A549 (cell line): Measurements from ENCODE around the gene RHCE. TPM values are rescaled to one million over a fixed set of nuclear protein-coding genes. Genes with fewer than 3 reads are reported as not detected.

Experiments
- ATAC-seq, 2 experiments: fragments of 200-7000 bp in 1 of 2; fragments of >200 bp in 1 of 2; cut with Nextera tagmentation in 1 of 2; cut with Tn5 transposase in 1 of 2; 3 replicates each; pipeline versions ENCODE4 v1.8.0 to v1.9.1; 2018 to 2020; ENCODE audit warnings: mild to moderate bottlenecking in 1 of 2, moderate library complexity in 1 of 2
- CTCF ChIA-PET: fragments of 300-600 bp; sonication (Branson Sonifier 250); formaldehyde crosslinking; extraction: SDS; loops from one replicate; lab custom pipeline; 2021; ENCODE audit warnings: antibody characterized with exemption, inconsistent platforms; lab: Yijun Ruan, JAX
- POLR2A ChIA-PET: fragments of 350-600 bp; formaldehyde crosslinking; extraction: SDS; loops from one replicate; lab custom pipeline; 2021; ENCODE audit warnings: antibody characterized with exemption, inconsistent platforms; lab: Yijun Ruan, JAX
- DNase-seq, 2 experiments: peaks; one replicate each; pipeline versions ENCODE4 v3.0.0 to v3.0.0-alpha.2; 2011 to 2016; ENCODE audit warnings: low read depth in 1 of 2, low spot score in 1 of 2
- FAIRE-seq: peaks from 2 replicates; lab custom pipeline; 2011; peaks lifted over from hg19 to GRCh38; lab: Jason Lieb, UNC
- H3K27ac ChIP-seq, 2 experiments: fragments of >200 bp; sonication (Bioruptor Twin); formaldehyde crosslinking; 3 replicates each; pipeline ENCODE4 v1.5.1; 2016 to 2017
- H3K4me1 ChIP-seq: fragments of >200 bp; sonication (Bioruptor Twin); formaldehyde crosslinking; 3 replicates; pipeline ENCODE4 v1.6.1; 2016
- H3K4me2 ChIP-seq: fragments of >200 bp; sonication (Bioruptor Twin); formaldehyde crosslinking; 3 replicates; pipeline ENCODE4 v1.6.1; 2016
- H3K4me3 ChIP-seq: fragments of >200 bp; sonication (Bioruptor Twin); formaldehyde crosslinking; 3 replicates; pipeline ENCODE4 v1.5.1; 2016
- H3K9me3 ChIP-seq: fragments of >200 bp; sonication (Bioruptor Twin); formaldehyde crosslinking; 3 replicates; pipeline ENCODE4 v1.6.1; 2016
- ATOH8 ChIP-seq: fragments of 250-450 bp; sonication (Bioruptor Pico); IDR thresholded peaks from 2 replicates; pipeline ENCODE4 v1.5.0; 2020; ENCODE audit warnings: low read depth, mild to moderate bottlenecking, moderate library complexity
- BHLHE40 ChIP-seq: IDR thresholded peaks from 2 replicates; pipeline ENCODE4 v1.6.1; 2012; ENCODE audit warnings: low read depth, low read length, inconsistent platforms
- CBX2 ChIP-seq: fragments of 200-600 bp; sonication (generic); IDR thresholded peaks from 2 replicates; pipeline ENCODE4 v1.6.1; 2016; ENCODE audit warnings: low read depth, mild to moderate bottlenecking, borderline replicate concordance
- CBX8 ChIP-seq: fragments of 200-600 bp; sonication (generic); IDR thresholded peaks from 2 replicates; pipeline ENCODE4 v1.6.1; 2016
- CEBPB ChIP-seq, 2 experiments: fragments of >200 bp in 1 of 2; sonication (Bioruptor Twin) in 1 of 2; formaldehyde crosslinking in 1 of 2; IDR thresholded peaks; 2 replicates each; pipeline ENCODE4 v1.6.1; 2012 to 2016
- CHD2 ChIP-seq: fragments of 150-350 bp; IDR thresholded peaks from 2 replicates; pipeline ENCODE4 v1.6.1; 2014; ENCODE audit warnings: low read length; ENCODE audit not compliant: partially characterized antibody
- CTCF ChIP-seq: fragments of >200 bp; sonication (Bioruptor Twin); formaldehyde crosslinking; IDR thresholded peaks from 3 replicates; pipeline ENCODE4 v1.5.1; 2016
- E2F6 ChIP-seq: IDR thresholded peaks from 2 replicates; pipeline ENCODE4 v1.6.1; 2012; ENCODE audit warnings: low read depth, borderline replicate concordance
- EHF ChIP-seq: fragments of 250-450 bp; sonication (Bioruptor Pico); IDR thresholded peaks from 2 replicates; pipeline ENCODE4 v1.5.0; 2020; ENCODE audit warnings: mild to moderate bottlenecking
- ELK1 ChIP-seq: fragments of 150-350 bp; IDR thresholded peaks from 2 replicates; pipeline ENCODE4 v1.6.1; 2014; ENCODE audit warnings: low read depth, mild to moderate bottlenecking, low read length
- FOSB ChIP-seq: fragments of 250-450 bp; sonication (Bioruptor Pico); IDR thresholded peaks from 2 replicates; pipeline ENCODE4 v1.5.0; 2020; ENCODE audit warnings: mild to moderate bottlenecking, moderate library complexity
- FOSL2 ChIP-seq, 2 experiments: fragments of 450-650 bp in 1 of 2; fragments of >200 bp in 1 of 2; sonication (Bioruptor Twin) in 1 of 2; formaldehyde crosslinking; IDR thresholded peaks; 2 replicates each; pipeline versions ENCODE4 v1.5.0 to v1.6.1; 2016 to 2020; ENCODE audit warnings: mild to moderate bottlenecking in 1 of 2, moderate library complexity in 1 of 2
- GATA3 ChIP-seq: IDR thresholded peaks from 2 replicates; pipeline ENCODE4 v1.6.1; 2012; ENCODE audit warnings: borderline replicate concordance
- HMGXB4 ChIP-seq: fragments of 250-450 bp; sonication (Bioruptor Pico); IDR thresholded peaks from 2 replicates; pipeline ENCODE4 v1.5.0; 2021; ENCODE audit warnings: mild to moderate bottlenecking, moderate library complexity, borderline replicate concordance
- HOXA7 ChIP-seq: fragments of 250-450 bp; sonication (Bioruptor Pico); IDR thresholded peaks from 2 replicates; pipeline ENCODE4 v1.5.0; 2020; ENCODE audit warnings: mild to moderate bottlenecking, moderate library complexity
- KDM1A ChIP-seq: fragments of 200-600 bp; sonication (generic); IDR thresholded peaks from 2 replicates; pipeline ENCODE4 v1.6.1; 2016; ENCODE audit warnings: low read depth, mild to moderate bottlenecking
- MAFK ChIP-seq: fragments of 450-650 bp; IDR thresholded peaks from 2 replicates; pipeline ENCODE4 v1.6.1; 2014; ENCODE audit not compliant: partially characterized antibody
- MAX ChIP-seq: IDR thresholded peaks from 2 replicates; pipeline ENCODE4 v1.6.1; 2012
- MAZ ChIP-seq: fragments of 150-350 bp; IDR thresholded peaks from 2 replicates; pipeline ENCODE4 v1.6.1; 2014; ENCODE audit warnings: antibody characterized with exemption, low read depth, low read length, borderline replicate concordance
- MYC ChIP-seq: IDR thresholded peaks from 2 replicates; pipeline ENCODE4 v1.6.1; 2012; ENCODE audit warnings: mild to moderate bottlenecking, inconsistent platforms, low read length, improper control_type of control experiment, borderline replicate concordance
- NFE2L2 ChIP-seq: fragments of 150-350 bp; conservative IDR thresholded peaks from 2 replicates; pipeline ENCODE4 v1.6.1; 2014; ENCODE audit warnings: low read length
- NR3C1 ChIP-seq: fragments of >200 bp; sonication (Bioruptor Twin); formaldehyde crosslinking; IDR thresholded peaks from 3 replicates; pipeline ENCODE4 v1.6.1; 2017
- PBX3 ChIP-seq: IDR thresholded peaks from 2 replicates; pipeline ENCODE4 v1.6.1; 2012
- PHF8 ChIP-seq: fragments of 200-600 bp; sonication (generic); IDR thresholded peaks from 2 replicates; pipeline ENCODE4 v1.6.1; 2016; ENCODE audit warnings: low read depth, mild to moderate bottlenecking, antibody characterized with exemption, moderate library complexity, borderline replicate concordance
- REST ChIP-seq: fragments of 200-600 bp; sonication (generic); IDR thresholded peaks from 2 replicates; pipeline ENCODE4 v1.6.1; 2016; ENCODE audit warnings: antibody characterized with exemption, mild to moderate bottlenecking, moderate library complexity
- RNF2 ChIP-seq: fragments of 200-600 bp; sonication (generic); IDR thresholded peaks from 2 replicates; pipeline ENCODE4 v1.6.1; 2016; ENCODE audit warnings: low read depth, mild to moderate bottlenecking, antibody characterized with exemption, moderate library complexity, borderline replicate concordance
- ZSCAN20 ChIP-seq: fragments of 250-450 bp; sonication (Bioruptor Pico); IDR thresholded peaks from 2 replicates; pipeline ENCODE4 v1.8.0; 2022; ENCODE audit warnings: mild to moderate bottlenecking, moderate library complexity
- WGBS: methylation state at CpG from one replicate; pipeline ENCODE4 v1.1.6; 2017; ENCODE audit errors: missing lambda C conversion rate; 5-methylcytosine and 5-hydroxymethylcytosine counted together
- polyA plus RNA-seq, 4 experiments: library from polyadenylated mRNA; depleted of rRNA in 3 of 4; stranded (reverse); fragments of >200 nt; fragmentation: RNase III in 1 of 4; extraction: RNeasy Plus Mini Kit Qiagen cat#74134 plus additional on column Dnase treatment in 1 of 4; gene quantifications; 2 replicates in 3 of 4; 3 replicates in 1 of 4; pipeline ENCODE4 v1.2.3, GENCODE V29; 2011 to 2017

Gene RHCE
- polyA plus RNA-seq, 2 of the 4 experiments (the other 2 are of a cell fraction): 0.12 TPM; not detected in 1

GRCh38 chr1:25347556-25347955, 73.1 kb downstream of the RHCE start:
- H3K4me3 ChIP-seq: no peak overlapping the region
- peaks cover 6% of the 10 kb centered on the region; the same call in 2 of the 3 replicates for H3K4me1 ChIP-seq
- TF ChIP-seq CHD2: no peak
- TF ChIP-seq MYC: no peak
- no peak for TF ChIP-seq RNF2
- TF ChIP-seq ELK1: no peak
- no peak for TF ChIP-seq MAZ
- TF ChIP-seq MAX: no peak
- TF ChIP-seq CTCF: no peak
- TF ChIP-seq FOSL2 (IDR thresholded peaks at IDR 0.05): no peak
- no peak for TF ChIP-seq FOSL2 (CRISPR knock-in tag; IDR thresholded peaks at IDR 0.05)
- TF ChIP-seq MAFK: no peak
- no peak for TF ChIP-seq HOXA7 (CRISPR knock-in tag)
- no peak for TF ChIP-seq CBX2
- no peak for ATAC-seq
- H3K9me3 ChIP-seq: no peaks in the 10 kb centered on the region
- no peak for DNase-seq
- WGBS: 89% methylated on average over 2 of the region's 2 CpGs
- ChIA-PET POLR2A (no interaction called here), CTCF (no interaction called here)
- H3K27ac ChIP-seq: no peak overlapping the region
- H3K4me2 ChIP-seq: no peak overlapping the region
- no peak for FAIRE-seq

- Histone ChIP-seq H3K9me3 (no peaks in the 10 kb centered on the region), H3K4me2 (no peak overlapping the region), H3K4me1 (peaks cover 17% of the 10 kb centered on the region; the same call in 2 of the 3 replicates), H3K27ac (no peak overlapping the region), H3K4me3 (no peak overlapping the region)
- FAIRE-seq (no peak), ATAC-seq (no peak), DNase-seq (no peak)
- POLR2A ChIA-PET: interaction anchor here (0.6 to 1.2 kb wide), 2 partner anchors 83 to 96 kb away, joined by 3 read pairs; partner anchors contain the start of gene RSRP1
- CTCF ChIA-PET: no interaction called here
- WGBS: 65% methylated on average over 3 of the region's 4 CpGs
- TF ChIP-seq PHF8 (no peak), PBX3 (no peak), FOSB (CRISPR knock-in tag) (no peak), ATOH8 (CRISPR knock-in tag) (no peak), NFE2L2 (no peak), E2F6 (no peak), BHLHE40 (no peak), GATA3 (no peak), CEBPB (IDR thresholded peaks at IDR 0.05) (no peak), KDM1A (no peak), ZSCAN20 (CRISPR knock-in tag) (no peak), CBX8 (no peak), NR3C1 (no peak), EHF (CRISPR knock-in tag) (no peak), HMGXB4 (no peak), REST (no peak)
Observed at GRCh38 chr1:25343872-25344271, 76.8 kb downstream of the RHCE start.
